ENCODE measurements around the gene CDH13.

Gene CDH13

DNA sequence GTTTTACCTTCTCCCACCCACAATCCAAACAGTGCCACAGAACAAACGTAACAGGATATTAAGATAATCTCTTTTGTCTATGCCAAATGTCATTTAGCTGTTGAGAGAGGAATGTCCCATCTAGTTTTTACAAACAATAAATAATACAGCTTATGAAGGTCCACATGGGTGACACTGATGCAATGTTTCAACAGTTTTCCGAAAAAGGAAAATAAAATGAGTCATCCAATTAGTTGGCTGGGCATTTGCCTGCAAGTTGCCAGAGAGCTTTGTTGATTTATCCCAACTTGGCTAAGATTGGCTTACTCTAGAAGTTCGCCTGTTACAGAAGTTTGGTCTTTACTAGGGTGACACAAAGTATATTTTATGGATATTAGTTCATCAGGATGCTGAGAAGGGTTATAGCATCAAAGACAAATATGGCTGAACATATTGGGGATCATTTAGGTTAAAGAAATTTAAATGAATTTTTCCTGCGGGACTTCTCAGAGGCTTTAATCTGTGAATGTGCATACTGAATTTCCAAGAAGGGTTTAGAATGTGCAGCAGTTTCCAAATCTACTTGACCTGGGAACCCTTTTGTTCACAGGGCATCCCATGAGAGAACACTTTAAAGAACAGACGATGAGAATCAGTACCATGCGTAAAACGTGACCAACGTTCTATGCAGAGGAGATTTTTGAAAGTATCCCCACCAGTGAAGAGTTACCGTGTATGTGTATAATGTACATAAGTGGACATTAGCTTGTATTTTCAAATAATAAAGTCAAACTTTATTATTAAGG, 73.1 kb downstream of the CDH13 start:
- no peak for DNase-seq

DNA sequence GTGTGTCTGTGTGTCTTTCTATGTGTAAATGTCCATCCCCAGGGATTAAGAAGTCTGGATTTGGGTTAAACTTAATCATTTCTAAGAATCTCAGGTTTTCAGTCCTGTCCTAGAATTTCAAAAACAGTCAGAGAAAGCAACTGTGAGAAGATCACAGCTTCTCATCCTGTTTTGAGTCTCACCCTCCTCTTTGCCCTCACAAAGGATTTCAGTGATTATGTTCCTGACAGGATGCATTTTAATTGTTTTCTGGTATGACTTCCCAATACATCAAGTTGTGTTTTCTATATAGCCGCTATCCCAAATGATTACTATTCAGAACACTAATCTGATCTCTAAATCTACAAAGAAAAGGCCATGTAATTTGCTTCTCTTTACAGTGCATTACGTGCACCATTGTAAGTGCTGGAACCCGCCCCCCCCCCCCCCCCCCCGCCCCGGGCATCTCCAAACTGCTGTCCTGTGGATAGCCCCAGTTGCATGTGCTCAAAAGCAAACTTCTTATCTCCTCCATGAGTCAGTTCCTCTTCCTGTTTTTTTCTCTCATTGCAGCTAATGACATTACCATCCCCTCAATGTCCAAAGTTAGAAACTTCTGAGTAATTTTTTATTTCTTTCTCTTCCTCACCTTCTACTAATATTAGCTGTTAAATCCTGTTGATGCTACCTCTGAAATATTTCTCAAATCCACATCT, 73.9 kb downstream of the CDH13 start:
- DNase-seq: no peak

DNA sequence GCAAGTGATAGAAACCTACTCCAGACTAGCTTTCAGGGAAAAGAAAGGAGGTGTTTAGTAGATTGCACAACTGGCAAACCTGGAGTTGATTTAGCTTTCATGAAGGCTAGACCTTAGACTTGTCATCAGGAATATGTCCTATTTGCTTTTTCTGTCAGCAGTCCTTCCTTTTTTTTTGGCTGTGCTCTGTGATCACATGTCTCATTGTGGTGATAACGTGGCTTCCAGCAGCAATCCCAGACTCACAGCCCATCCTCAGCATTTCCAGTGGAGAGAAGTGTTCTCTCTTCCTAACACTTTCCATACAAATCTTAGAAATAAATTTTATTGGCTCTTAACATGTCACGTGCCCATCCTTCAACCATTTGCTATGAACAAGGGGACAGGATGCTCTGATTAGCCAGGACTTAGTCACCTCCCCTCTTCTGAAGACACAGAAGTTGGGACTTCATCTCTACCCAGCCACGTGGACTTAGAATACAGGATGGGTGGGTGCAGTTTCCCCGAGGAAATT, 74.7 kb downstream of the CDH13 start:
- DNase-seq: no peak

DNA sequence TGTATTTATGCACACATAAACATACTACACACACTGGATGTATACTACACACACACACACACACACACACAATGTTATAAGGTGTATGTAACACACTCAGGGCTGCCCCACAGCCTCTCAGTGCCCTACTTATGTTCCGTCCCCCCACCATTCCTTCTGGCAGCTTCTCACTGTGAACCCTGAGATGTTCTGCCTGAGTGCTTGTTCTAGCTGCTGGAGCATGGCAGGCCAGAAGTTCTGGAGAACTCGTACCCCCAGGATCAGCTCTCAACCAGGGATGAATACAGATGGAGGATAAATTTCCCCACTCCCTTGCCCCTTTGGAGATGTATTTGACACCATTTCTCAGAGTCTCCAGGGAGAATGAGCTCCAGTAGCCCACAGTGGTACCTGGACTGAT, 76.4 kb downstream of the CDH13 start:
- DNase-seq: no peak

DNA sequence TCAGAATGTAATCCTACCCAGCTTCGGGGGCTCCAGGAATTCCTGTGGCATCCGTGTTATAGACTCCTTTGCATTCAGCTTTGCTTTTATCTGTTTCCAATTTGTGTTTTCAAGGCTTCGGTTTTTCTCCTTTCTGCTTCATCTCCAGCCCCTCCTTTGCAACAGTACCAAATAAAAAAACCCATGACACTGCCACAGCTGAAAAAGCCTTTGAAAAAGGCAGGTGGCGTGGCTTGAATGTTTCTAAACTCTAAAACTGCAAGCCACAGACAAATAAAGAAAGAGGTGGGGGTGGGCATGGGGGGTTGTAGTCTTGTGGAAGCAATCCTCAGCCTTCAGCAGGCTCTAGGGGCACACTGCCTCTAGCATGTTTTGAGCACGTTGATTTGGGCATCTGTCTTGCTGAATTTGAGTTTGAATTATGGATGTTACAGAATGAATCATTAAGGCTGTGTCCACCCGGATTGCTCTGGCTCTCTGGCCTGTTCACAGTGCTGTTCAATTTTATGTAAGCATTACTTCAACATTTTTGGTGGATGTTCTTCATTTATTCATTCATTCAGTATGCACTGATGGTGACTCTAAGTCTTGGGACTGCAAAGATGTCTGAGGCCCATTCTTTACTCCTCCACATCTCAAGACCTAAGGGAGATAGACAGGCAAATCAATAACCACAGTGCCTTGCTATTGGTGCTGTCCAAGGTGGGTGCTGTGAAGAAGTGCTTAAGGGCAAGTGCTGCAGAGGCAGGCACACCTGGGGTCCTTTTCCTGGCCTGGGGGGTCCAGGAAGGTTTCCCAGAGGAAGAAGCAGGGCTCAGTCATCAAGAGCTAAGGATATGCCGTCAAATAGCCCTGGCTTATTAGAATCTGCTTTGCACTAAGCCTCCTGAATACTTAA, 77.4 kb downstream of the CDH13 start:
- DNase-seq: no peak

DNA sequence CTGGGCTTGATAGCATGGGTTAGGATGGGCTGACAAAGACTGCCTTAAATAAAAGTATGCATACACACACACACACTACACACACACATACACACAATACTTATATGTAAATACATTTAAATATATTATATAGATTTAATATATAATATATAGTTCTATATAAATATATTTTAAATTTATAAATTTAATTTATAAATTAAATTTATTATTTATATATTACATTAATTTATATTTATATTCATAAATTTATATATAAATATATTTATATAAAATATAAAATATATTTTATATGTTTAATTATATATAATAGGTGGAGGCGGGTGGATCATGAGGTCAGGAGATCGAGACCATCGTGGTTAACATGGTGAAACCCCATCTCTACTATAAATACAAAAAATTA, 83.2 kb downstream of the CDH13 start:
- DNase-seq: no peak

DNA sequence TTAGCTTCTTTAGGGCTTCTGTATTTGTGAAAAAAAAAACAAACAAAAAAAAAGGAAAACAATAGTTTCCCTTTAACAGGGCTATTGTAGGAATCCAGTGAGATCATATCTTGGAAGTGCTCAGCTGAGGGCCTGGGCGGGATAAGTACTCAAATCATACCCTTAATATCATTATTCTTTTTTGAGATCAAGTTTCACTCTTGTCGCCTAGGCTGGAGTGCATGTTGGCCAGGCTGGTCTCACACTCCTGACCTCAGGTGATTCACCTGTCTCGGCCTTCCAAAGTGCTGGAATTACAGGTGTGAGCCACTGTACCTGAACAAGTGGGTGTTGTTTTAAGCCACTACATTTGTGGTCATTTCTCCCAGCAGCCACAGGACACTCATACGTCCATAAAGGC, 87.0 kb downstream of the CDH13 start:
- DNase-seq: no peak

DNA sequence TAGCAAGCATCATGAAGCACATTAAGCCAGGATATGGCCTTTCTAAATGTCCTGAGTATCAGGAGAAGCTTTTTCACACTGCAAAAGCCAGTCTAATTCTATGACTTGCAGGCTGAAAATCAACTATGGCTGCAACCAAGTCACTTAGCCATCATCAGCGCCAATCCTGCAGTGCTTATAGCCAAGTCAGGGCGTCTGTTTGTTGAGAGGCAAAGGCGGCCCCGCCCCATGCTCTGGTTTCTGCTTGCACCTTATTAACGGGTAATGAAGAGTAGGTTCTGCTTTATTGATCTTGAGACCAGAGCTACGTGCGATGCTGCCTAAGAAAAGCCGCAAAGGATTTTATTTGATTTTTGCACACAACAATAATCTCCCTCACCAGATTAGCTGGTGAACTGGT, 88.4 kb downstream of the CDH13 start:
- DNase-seq: no peak

DNA sequence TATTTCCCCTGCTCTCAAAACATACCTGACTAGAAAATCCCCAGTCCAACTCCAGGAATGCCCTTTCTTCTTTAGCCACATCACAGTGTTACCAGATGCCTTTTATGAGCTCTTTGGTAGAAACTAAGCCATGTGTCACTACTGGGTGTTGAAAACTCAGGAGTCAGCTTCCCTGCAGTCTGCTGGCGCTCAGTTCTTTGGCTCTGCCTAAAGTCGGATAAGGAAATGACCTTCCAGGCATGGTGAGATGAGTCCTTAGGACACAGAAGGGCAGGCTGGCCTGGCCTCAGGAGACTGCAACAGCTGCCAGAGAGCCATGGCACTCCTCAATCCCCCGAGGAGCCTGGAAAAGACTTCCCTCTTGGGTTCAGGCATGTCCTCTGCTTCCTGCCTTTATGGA, 89.1 kb downstream of the CDH13 start:
- DNase-seq: no peak

DNA sequence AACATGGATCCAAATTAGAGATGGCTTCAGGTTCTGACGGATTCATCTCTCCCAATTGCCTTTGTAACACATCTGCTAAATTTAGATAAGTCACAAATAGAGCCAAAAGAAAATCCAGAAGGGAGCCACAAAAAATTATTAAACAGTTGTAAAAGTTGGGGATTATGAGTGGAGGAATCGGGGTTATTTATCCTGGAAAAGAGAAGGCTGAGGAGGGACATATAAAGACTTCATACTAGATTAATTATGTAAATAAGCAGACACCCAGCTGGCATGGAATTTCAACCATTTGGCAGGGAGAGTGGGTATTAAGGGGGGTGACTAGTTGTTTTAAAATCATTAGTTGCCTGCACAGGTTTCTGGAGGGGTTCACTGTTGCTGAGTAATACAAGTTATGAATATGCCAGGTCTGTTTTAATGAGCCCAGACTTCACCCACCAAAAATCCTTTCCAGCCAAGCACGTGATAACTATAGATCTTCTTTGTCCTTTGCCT, 89.6 kb downstream of the CDH13 start:
- peak; percentile 6 for DNase-seq

DNA sequence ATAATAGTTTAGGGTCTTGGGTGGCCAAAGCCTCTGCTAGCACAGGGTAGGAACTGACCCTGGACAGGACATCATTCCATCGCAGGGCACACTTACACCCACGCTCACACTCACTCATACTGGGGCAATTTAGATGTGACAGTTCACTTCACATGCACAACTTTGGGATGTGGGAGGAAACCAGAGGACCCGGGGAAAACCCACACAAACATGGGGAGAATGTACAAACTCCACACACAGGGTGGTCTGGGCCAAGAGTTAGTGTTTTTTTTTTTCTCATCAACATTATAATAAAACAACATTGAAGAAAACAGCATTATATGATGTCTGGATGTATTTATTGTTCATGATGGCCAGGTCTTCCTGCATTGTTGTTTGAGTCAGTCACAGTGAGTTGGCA, 93.6 kb downstream of the CDH13 start:
- DNase-seq: no peak

DNA sequence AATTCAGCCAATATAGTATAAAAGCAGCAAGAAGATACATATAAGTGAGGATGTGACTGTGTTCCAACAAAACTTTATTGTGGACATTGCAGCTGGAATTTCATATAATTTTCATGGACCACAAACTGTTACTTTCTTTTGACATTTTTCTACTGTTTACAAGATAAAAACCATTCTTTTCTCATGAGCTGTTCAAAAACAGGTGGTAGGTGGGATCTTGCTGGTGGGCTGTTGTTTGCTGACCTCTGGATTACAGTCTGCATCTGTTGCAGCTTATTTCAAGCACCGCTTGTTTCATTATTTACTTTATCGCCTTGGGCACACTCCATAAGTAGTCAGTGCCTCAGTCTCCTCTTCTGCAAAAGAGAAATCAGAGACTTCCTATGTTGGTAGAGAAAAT, 99.5 kb downstream of the CDH13 start:
- DNase-seq: no peak

DNA sequence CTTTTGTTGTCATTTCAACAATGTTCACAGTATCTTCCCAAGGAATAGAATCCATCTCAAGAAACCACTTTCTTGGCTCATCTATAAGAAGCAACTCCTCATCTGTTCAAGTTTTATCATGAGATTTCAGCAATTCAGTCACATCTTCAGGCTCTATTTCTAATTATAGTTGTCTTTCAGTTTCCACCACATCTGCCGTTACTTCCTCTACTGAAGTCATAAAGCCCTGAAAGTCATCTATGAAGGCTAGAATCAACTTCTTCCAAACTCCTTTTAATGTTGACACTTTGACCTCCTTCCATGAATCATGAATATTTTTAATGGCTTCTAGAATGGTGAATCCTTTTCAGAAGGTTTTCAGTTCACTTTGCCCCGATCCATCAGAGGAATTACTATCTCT, 102.1 kb downstream of the CDH13 start:
- DNase-seq: no peak

DNA sequence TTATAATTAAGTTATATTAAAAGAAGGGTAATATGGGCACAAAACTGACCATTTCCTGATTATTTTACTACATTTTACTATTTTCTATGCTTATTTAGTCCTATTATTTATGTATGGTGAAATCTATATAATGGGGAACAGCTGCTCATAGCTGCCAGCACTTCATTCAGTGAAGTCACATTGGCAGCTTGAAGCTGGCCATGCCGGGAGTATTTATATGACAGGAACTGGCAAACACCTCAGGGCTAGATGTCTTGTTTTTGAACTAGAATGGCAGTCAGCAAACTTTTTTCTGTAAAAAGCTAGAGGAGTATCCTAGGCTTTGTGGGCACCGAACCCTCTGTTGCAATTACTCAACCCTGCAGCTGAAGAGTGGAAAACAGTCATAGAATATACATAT, 104.1 kb downstream of the CDH13 start:
- DNase-seq: no peak

DNA sequence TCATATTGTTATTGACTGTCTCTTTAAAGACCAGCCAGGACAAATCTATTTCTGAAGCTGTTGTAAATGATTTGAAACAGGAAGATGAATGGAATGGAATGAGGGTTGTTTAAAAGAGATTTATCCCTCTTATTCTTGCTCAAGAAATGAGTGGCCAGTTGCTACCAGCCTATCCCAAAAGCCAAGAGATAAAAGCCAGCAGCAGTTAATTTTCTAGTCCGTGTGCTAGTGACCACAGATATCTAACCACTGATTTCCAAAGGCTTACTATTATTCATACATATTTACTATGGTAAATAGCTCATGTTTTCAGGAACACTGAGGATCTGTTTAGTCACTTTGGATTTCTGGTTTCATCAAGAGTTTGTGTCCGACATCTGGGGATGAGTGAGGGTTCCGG, 105.7 kb downstream of the CDH13 start:
- no peak for DNase-seq

DNA sequence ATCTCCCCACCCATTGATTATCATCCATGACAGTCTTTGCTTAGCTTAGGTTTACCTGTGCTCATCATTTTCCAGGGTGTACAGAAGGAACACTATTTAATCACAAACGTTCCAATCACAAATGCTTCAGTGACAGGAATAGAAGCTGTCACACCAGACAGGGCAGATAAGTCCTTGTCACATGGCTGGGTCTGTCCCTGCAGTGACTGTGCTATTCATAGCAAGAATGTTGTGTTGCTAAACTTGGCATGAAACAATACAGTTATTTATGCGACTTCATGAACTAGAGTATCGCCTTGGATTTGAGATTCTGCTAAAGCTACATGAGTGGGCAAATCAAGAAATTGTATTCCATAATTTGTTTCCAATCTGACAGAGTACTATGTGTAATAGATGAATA, 108.4 kb downstream of the CDH13 start:
- no peak for DNase-seq

DNA sequence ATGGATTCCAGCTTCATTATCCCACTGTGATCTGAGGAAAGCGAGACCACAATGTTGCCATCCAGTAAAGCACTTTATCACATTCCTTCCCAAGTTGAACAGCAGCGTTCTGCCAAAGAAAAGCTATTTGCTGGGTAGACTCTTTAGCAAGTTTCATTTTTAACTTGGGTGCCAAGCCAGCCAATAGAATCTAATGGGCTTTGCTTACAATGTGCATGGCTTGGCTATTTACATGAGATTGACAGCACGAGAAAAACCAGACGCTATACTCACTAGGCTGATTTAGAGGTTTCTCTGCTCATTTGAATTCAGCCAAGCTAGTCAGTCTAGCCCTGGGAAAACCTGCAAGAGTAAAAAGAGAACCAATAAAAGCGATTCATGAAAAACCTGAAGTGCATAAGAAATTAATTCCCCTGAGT, 108.9 kb downstream of the CDH13 start:
- no peak for DNase-seq

DNA sequence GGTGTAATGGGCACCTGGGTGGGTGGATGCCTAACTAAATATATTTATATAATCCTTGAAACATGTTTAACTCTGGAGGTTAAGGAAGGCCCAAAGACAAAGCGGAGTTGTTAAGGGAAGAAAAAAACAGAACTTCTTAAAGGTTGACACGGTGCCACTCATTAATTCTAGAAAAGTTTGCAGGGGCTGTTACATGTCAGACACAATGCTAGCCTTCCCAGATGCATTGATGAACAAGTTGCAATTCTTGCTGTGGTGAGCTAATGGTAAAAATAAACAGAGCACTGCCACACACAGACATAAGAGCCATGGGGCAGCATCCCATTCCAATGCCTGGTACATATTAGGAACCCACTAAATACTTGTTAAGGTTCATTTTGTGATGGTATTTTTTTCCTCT, 109.5 kb downstream of the CDH13 start:
- DNase-seq: no peak

DNA sequence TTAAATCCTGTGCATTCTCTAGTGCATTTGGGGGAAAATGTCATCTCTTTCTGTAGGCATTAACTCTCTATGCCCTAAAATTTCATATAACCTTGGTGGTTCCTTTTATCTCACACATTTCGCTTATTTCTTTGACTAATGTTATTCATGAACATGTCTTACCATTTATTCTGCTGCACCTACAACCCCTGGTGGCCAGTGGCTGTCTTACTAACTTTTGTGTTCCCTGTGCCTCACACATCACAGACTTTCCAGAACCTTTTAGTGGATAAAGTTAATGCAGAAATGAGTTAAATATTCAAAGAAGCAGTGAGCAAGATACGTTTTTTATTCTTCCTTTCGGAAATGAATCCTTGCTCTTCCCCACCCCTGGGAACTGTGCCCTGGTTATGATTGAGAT, 111.9 kb downstream of the CDH13 start:
- DNase-seq: no peak

DNA sequence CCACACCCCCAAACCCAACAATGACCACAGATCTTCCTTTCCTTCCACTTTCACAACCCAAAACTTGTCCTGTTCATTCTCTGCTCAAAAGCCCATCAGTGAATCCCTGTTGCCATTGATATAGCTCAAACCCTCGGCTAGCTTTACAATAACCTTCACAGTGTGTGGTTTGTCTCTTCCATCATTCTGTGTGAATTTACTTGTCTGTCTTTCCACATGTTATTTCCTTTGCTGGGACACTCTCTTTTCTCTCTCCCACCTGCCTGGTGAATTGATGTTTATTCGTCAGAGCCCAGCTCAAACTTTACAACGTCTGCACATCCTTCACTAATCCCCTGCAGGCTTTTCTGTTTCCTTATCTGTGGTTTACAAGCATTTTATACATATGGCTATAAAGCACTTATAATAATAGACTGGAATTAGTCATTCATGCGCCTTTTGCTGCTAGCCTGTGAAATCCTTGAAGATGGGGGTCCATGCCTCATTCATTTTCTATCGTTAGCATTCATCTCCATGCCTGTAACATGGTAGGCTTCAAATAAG, 114.4 kb downstream of the CDH13 start:
- DNase-seq: no peak

DNA sequence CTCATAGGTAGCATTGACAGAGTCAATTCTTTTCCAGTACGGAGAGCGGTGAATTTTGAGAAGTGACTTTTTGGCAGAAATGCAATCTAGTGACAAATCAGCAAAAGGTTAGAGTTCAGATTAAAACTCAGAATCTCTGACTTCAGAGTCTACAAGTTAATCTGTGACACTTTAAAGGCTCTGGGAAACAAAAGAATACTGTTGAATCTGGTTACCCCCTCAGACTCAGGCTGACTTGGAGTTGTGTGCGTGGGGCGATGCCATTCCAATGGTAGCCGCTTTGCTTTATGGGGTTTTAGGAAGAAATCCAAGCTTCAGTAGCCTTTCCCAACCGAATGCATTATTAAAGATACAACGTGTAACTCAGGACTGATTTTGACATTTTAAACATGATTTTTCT, 118.2 kb downstream of the CDH13 start:
- no peak for DNase-seq

DNA sequence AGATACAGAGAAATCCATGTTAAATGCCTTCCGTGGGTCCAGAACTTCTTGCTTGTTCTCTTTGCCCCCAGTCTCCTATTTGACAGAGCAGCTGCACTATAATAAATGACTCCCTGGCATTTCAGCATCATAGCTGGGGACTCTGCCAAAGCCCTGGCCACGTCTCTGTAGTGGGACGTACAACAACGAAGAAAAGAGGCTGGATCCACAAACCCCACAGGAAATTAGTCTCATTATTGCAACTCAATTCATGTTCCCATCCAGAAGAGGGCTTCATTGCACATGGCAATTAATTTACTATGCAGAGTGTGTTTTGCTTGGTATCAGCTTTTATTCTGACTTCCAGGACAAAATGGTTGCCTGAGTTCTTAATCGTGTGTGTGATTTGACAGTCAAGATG, 121.3 kb downstream of the CDH13 start:
- DNase-seq: peak; percentile 44

DNA sequence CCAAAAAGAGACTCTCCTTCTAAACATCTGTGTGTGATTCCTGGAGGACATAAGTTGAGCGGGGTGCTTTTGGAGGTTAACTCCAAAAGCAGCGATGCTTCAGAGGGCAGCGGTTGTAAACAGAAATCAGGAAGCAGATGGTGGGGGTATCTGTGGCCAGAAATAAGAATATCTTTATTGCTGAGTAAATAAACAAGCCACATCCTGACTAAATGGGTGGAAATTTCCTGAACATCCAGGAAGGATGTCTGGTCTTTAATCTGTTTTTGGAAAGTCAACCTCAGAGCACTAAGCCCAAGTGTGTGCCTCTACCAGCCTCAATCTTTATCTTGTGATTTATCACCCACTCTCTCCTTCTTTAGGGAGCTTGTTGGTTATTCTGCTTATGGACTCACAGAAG, 123.3 kb downstream of the CDH13 start:
- no peak for DNase-seq

All from NCI-H1694 treated with DMSO at 0.1 percent for 48 hours (cell line).